Sigmoid colon (tissue), 7 donors: Measurements from ENCODE around the gene ZNF777. TPM values are rescaled to one million over a fixed set of nuclear protein-coding genes. Genes with fewer than 3 reads are reported as not detected.

ENCODE experiments used
- DNase-seq: peaks from one replicate; pipeline ENCODE4 v3.0.0-alpha.2; 2019
- H3K27ac ChIP-seq, 4 donors: fragments of 200-600 bp; sonication (generic); one replicate each; pipeline ENCODE4 v1.5.1; 2016 to 2019; ENCODE audit warnings: mild to moderate bottlenecking in 1 of 4
- H3K27me3 ChIP-seq, 3 donors: fragments of 200-600 bp; sonication (generic); one replicate each; pipeline ENCODE4 v1.5.1; 2019; ENCODE audit warnings: mild to moderate bottlenecking in 1 of 3
- H3K36me3 ChIP-seq, 4 donors: fragments of 200-600 bp; sonication (generic); one replicate each; pipeline ENCODE4 v1.5.1; 2016 to 2019
- H3K4me1 ChIP-seq, 4 donors: fragments of 200-600 bp; sonication (generic); one replicate each; pipeline ENCODE4 v1.5.1; 2017 to 2019
- H3K4me3 ChIP-seq, 4 donors: fragments of 200-600 bp; sonication (generic); one replicate each; pipeline ENCODE4 v1.5.1; 2017 to 2019; ENCODE audit warnings: mild to moderate bottlenecking in 2 of 4, moderate library complexity in 1 of 4
- H3K9me3 ChIP-seq, 4 donors: fragments of 200-600 bp in 3 of 4; sonication (generic) in 3 of 4; one replicate each; pipeline versions ENCODE4 v1.5.1 to v1.6.1; 2013 to 2019
- EP300 ChIP-seq, 4 donors: sonication (generic); formaldehyde crosslinking; IDR thresholded peaks; one replicate each; pipeline ENCODE4 v1.6.1; 2017; ENCODE audit warnings: antibody characterized with exemption in 4 of 4
- POLR2A ChIP-seq, 2 donors: fragments of 450-650 bp; IDR thresholded peaks; one replicate each; pipeline ENCODE4 v1.6.1; 2016; ENCODE audit warnings: antibody characterized with exemption in 2 of 2, mild to moderate bottlenecking in 2 of 2, moderate library complexity in 2 of 2
- POLR2AphosphoS5 ChIP-seq, 4 donors: sonication (generic); formaldehyde crosslinking; IDR thresholded peaks; one replicate each; pipeline ENCODE4 v1.6.1; 2017; ENCODE audit warnings: antibody characterized with exemption in 4 of 4
- WGBS, 2 donors: extraction: QIAGEN DNeasy Blood & Tissue Kit; methylation state at CpG; one replicate each; pipeline ENCODE4 v1.1.7; 2013; 5-methylcytosine and 5-hydroxymethylcytosine counted together
- intact Hi-C: fragments of 100-400 bp; cut with DNase I; formaldehyde crosslinking; loops from one replicate; pipeline ENCODE4 v1.15.1; 2023
- polyA plus RNA-seq, 3 donors: library from polyadenylated mRNA; stranded (reverse); fragments of 200-250 nt; gene quantifications; one replicate each; pipeline ENCODE4 v1.2.3, GENCODE V29; 2013
- total RNA-seq, 4 donors: library from RNA; depleted of rRNA; stranded (reverse); fragments of >200 nt; gene quantifications; one replicate each; pipeline ENCODE4 v1.1.0, GENCODE V29; 2016
- TF ChIP-seq, protein P1 (sequence below), 4 experiments: fragments of 450-650 bp in 3 of 4; fragments of 200-600 bp in 1 of 4; IDR thresholded peaks; one replicate each; pipeline ENCODE4 v1.5.1; 2016 to 2019; ENCODE audit warnings: antibody characterized with exemption in 4 of 4, mild to moderate bottlenecking in 3 of 4, moderate library complexity in 2 of 4
- donor health status: healthy with polysubstance abuse.
- donor health status: Bipolar disorder and iron deficiency.
- donor health status: healthy.

ZNF777 gene
- total RNA-seq = 1 to 10 TPM; 5.7 to 7.7 (median 6.6) TPM
- 1 to 10 TPM; 4.2 to 8.8 (median 7.2) TPM for polyA plus RNA-seq

- no peaks in the 10 kb centered on the region for H3K9me3 ChIP-seq
- H3K36me3 ChIP-seq = peaks cover 0 to 1% (median under 1%) of the 10 kb centered on the region in 4 donors
- peak within 1 kb of the TSS; percentile 46 to 72 (median 62) for H3K4me3 ChIP-seq
- WGBS, 2 donors = 1% methylated on average over 64 of the region's 64 CpGs
- intact Hi-C loops = loop anchor here (2.0 to 5.0 kb wide), 2 partner anchors 37 to 38 kb away; partner anchors contain the start of gene ZNF746
- peak; percentile 92 for DNase-seq
- H3K4me1 ChIP-seq = peaks cover 0 to 26% (median 22%) of the 10 kb centered on the region in 4 donors
- no peaks in the 10 kb centered on the region for H3K27me3 ChIP-seq
- TF ChIP-seq POLR2AphosphoS5 (IDR thresholded peaks at IDR 0.05) (peak in 2 of 4 donors; percentile 27 to 28), EP300 (IDR thresholded peaks at IDR 0.05) (no peak)
- TF ChIP-seq, protein P1, sequence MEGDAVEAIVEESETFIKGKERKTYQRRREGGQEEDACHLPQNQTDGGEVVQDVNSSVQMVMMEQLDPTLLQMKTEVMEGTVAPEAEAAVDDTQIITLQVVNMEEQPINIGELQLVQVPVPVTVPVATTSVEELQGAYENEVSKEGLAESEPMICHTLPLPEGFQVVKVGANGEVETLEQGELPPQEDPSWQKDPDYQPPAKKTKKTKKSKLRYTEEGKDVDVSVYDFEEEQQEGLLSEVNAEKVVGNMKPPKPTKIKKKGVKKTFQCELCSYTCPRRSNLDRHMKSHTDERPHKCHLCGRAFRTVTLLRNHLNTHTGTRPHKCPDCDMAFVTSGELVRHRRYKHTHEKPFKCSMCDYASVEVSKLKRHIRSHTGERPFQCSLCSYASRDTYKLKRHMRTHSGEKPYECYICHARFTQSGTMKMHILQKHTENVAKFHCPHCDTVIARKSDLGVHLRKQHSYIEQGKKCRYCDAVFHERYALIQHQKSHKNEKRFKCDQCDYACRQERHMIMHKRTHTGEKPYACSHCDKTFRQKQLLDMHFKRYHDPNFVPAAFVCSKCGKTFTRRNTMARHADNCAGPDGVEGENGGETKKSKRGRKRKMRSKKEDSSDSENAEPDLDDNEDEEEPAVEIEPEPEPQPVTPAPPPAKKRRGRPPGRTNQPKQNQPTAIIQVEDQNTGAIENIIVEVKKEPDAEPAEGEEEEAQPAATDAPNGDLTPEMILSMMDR (IDR thresholded peaks at IDR 0.05) = peak; percentile 10 to 39 (median 32)
- H3K27ac ChIP-seq = peak within 1 kb of the TSS; percentile 80 to 86 (median 84)
Observed at GRCh38 chr7:149460493-149461277, at the start of gene ZNF777. Gene ZNF777 (minus strand): TSS chr7:149461062. CDS start chr7:149456022, 5,040 bp downstream.

DNA sequence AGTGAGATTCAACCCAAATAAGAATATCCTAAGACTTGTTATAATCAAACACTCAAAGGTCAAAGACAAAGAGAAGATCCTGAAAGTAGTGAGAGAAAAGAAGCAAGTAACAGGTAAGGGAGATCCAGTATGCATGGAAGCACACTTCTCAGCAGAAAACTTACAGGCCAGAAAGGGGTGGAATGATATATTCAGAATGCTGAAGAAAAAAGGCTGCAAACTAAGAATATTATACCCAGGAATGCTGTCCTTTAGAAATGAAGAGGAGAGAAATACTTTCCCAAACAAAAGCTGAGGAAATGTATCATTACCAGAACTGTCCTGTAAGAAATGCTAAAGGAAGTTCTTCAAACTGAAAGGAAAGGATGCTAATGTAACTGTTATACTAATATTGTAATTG lies 49.4 kb upstream of the ZNF777 start:
- no peak overlapping the region for H3K27ac ChIP-seq
- no peak overlapping the region for H3K4me3 ChIP-seq
- intact Hi-C loops = no loop called here
- H3K27me3 ChIP-seq = no peaks in the 10 kb centered on the region
- no peaks in the 10 kb centered on the region for H3K4me1 ChIP-seq
- no peaks in the 10 kb centered on the region for H3K36me3 ChIP-seq
- no peak for DNase-seq
- peaks cover 0 to 23% (median 14%) of the 10 kb centered on the region in 4 donors for H3K9me3 ChIP-seq
- no peak for TF ChIP-seq EP300 (IDR thresholded peaks at IDR 0.05)
- TF ChIP-seq POLR2A (IDR thresholded peaks at IDR 0.05) = no peak
- TF ChIP-seq, protein P1 (IDR thresholded peaks at IDR 0.05) = no peak
- no peak for TF ChIP-seq POLR2AphosphoS5 (IDR thresholded peaks at IDR 0.05)

GRCh38 chr7:149509774-149510173 lies 48.9 kb upstream of the ZNF777 start:
- Histone ChIP-seq H3K9me3 (peaks cover 0 to 23% (median 14%) of the 10 kb centered on the region in 4 donors), H3K36me3 (no peaks in the 10 kb centered on the region), H3K4me3 (no peak overlapping the region), H3K27ac (no peak overlapping the region), H3K4me1 (no peaks in the 10 kb centered on the region), H3K27me3 (no peaks in the 10 kb centered on the region)
- TF ChIP-seq EP300 (IDR thresholded peaks at IDR 0.05) = no peak
- TF ChIP-seq, protein P1 (IDR thresholded peaks at IDR 0.05) = no peak
- no peak for TF ChIP-seq POLR2AphosphoS5 (IDR thresholded peaks at IDR 0.05)
- no peak for TF ChIP-seq POLR2A (IDR thresholded peaks at IDR 0.05)
- DNase-seq = no peak
- intact Hi-C loops = no loop called here

GRCh38 chr7:149505551-149505950 lies 44.7 kb upstream of the ZNF777 start:
- TF ChIP-seq, protein P1 (IDR thresholded peaks at IDR 0.05) = no peak
- no peak for TF ChIP-seq POLR2AphosphoS5 (IDR thresholded peaks at IDR 0.05)
- no peak for TF ChIP-seq EP300 (IDR thresholded peaks at IDR 0.05)
- no peak for TF ChIP-seq POLR2A (IDR thresholded peaks at IDR 0.05)
- Histone ChIP-seq H3K27me3 (no peaks in the 10 kb centered on the region), H3K9me3 (peaks cover 0 to 21% (median 12%) of the 10 kb centered on the region in 4 donors), H3K36me3 (no peaks in the 10 kb centered on the region), H3K27ac (no peak overlapping the region), H3K4me1 (no peaks in the 10 kb centered on the region), H3K4me3 (no peak overlapping the region)
- no peak for DNase-seq
- intact Hi-C loops = no loop called here
